ENCODE results near the gene VPS9D1. TPM values are rescaled to one million over a fixed set of nuclear protein-coding genes. Genes with fewer than 3 reads are reported as not detected.
A peak's percentile ranks its signal among the peaks of the same experiment; 100 is the strongest.

Gene VPS9D1
- total and polyA plus RNA-seq, 2 experiments from 2014 or later: 2.1 to 2.2 TPM

DNA sequence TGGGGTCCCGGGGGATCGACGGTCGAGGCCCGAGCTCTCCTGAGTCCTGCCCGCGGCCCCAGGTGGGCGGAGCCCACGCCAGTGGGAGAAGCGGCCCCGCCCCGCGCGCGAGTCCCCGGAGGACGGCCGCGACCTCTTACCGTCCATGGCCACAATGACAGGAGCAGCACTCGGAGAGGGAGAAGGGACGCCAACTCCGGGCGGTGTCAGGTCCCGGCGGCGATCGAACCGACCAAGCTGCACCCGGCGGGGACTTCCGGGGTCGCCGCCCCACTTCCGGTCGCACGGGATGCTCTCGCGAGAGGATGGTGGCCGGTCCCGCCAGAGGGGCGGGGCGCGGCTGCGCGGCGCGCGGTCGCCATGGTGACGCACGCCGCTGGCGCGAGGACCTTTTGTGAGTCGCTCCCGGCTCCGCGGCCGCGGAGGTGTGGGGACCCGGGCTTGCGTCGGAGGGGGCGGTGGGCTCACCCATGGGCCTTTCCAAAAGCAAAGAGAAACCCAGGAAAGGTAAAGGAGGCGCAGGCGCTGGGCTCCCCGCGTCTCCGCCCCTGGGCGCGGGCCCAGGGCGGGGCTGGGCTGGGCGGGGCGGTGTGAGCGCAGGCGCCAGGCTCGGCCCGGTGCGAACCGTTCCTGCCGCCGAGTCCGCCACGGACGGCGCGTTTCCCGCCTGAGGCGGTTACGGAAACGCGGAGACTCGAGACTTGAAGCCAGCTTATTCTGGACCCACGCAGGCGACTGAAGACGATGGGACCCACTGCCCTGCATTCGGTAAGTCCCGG lies 63.1 kb downstream of the VPS9D1 start, which contains the start of the genes CHMP1A and SPATA33:
Gene CHMP1A (minus strand): TSS at position 267 of the 779 bp plus-strand sequence. CDS start 120 bp downstream, at position 147.
Gene SPATA33 (plus strand): TSS at position 395 of the 779 bp plus-strand sequence. CDS start 76 bp downstream, at position 471.
- TF ChIP-seq EZH2 (IDR thresholded peaks at IDR 0.05; ENCODE audit: low read depth, unreplicated experiment) (no peak), ZNF331 (CRISPR knock-in tag; IDR thresholded peaks at IDR 0.05; ENCODE audit: low read depth) (no peak), STAT1 (IDR thresholded peaks at IDR 0.05; ENCODE audit: unreplicated experiment) (no peak), ZNF114 (CRISPR knock-in tag; IDR thresholded peaks at IDR 0.05) (no peak), POLR2AphosphoS5 (IDR thresholded peaks at IDR 0.05; ENCODE audit: low read depth) (peak; percentile 77), JUNB (IDR thresholded peaks at IDR 0.05; ENCODE audit: unreplicated experiment) (no peak), CREB1 (CRISPR knock-in tag; IDR thresholded peaks at IDR 0.05; ENCODE audit: low read depth) (peak; percentile 37; the same call in 1 of the 2 replicates), NANOG (IDR thresholded peaks at IDR 0.05; ENCODE audit: borderline replicate concordance) (no peak), EZH2phosphoT487 (IDR thresholded peaks at IDR 0.05; ENCODE audit: unreplicated experiment) (no peak)
- TF ChIP-seq, protein P1, sequence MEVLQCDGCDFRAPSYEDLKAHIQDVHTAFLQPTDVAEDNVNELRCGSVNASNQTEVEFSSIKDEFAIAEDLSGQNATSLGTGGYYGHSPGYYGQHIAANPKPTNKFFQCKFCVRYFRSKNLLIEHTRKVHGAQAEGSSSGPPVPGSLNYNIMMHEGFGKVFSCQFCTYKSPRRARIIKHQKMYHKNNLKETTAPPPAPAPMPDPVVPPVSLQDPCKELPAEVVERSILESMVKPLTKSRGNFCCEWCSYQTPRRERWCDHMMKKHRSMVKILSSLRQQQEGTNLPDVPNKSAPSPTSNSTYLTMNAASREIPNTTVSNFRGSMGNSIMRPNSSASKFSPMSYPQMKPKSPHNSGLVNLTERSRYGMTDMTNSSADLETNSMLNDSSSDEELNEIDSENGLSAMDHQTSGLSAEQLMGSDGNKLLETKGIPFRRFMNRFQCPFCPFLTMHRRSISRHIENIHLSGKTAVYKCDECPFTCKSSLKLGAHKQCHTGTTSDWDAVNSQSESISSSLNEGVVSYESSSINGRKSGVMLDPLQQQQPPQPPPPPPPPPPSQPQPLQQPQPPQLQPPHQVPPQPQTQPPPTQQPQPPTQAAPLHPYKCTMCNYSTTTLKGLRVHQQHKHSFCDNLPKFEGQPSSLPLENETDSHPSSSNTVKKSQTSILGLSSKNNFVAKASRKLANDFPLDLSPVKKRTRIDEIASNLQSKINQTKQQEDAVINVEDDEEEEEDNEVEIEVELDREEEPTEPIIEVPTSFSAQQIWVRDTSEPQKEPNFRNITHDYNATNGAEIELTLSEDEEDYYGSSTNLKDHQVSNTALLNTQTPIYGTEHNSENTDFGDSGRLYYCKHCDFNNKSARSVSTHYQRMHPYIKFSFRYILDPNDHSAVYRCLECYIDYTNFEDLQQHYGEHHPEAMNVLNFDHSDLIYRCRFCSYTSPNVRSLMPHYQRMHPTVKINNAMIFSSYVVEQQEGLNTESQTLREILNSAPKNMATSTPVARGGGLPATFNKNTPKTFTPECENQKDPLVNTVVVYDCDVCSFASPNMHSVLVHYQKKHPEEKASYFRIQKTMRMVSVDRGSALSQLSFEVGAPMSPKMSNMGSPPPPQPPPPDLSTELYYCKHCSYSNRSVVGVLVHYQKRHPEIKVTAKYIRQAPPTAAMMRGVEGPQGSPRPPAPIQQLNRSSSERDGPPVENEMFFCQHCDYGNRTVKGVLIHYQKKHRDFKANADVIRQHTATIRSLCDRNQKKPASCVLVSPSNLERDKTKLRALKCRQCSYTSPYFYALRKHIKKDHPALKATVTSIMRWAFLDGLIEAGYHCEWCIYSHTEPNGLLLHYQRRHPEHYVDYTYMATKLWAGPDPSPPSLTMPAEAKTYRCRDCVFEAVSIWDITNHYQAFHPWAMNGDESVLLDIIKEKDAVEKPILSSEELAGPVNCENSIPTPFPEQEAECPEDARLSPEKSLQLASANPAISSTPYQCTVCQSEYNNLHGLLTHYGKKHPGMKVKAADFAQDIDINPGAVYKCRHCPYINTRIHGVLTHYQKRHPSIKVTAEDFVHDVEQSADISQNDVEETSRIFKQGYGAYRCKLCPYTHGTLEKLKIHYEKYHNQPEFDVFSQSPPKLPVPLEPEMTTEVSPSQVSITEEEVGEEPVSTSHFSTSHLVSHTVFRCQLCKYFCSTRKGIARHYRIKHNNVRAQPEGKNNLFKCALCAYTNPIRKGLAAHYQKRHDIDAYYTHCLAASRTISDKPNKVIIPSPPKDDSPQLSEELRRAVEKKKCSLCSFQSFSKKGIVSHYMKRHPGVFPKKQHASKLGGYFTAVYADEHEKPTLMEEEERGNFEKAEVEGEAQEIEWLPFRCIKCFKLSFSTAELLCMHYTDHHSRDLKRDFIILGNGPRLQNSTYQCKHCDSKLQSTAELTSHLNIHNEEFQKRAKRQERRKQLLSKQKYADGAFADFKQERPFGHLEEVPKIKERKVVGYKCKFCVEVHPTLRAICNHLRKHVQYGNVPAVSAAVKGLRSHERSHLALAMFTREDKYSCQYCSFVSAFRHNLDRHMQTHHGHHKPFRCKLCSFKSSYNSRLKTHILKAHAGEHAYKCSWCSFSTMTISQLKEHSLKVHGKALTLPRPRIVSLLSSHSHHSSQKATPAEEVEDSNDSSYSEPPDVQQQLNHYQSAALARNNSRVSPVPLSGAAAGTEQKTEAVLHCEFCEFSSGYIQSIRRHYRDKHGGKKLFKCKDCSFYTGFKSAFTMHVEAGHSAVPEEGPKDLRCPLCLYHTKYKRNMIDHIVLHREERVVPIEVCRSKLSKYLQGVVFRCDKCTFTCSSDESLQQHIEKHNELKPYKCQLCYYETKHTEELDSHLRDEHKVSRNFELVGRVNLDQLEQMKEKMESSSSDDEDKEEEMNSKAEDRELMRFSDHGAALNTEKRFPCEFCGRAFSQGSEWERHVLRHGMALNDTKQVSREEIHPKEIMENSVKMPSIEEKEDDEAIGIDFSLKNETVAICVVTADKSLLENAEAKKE (CRISPR knock-in tag; IDR thresholded peaks at IDR 0.05): no peak
- TF ChIP-seq, protein P2, sequence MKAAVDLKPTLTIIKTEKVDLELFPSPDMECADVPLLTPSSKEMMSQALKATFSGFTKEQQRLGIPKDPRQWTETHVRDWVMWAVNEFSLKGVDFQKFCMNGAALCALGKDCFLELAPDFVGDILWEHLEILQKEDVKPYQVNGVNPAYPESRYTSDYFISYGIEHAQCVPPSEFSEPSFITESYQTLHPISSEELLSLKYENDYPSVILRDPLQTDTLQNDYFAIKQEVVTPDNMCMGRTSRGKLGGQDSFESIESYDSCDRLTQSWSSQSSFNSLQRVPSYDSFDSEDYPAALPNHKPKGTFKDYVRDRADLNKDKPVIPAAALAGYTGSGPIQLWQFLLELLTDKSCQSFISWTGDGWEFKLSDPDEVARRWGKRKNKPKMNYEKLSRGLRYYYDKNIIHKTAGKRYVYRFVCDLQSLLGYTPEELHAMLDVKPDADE (IDR thresholded peaks at IDR 0.05): 0 out of 2 replicates have a peak, but pooled peaks have one; percentile 10
- TF ChIP-seq, protein P3, sequence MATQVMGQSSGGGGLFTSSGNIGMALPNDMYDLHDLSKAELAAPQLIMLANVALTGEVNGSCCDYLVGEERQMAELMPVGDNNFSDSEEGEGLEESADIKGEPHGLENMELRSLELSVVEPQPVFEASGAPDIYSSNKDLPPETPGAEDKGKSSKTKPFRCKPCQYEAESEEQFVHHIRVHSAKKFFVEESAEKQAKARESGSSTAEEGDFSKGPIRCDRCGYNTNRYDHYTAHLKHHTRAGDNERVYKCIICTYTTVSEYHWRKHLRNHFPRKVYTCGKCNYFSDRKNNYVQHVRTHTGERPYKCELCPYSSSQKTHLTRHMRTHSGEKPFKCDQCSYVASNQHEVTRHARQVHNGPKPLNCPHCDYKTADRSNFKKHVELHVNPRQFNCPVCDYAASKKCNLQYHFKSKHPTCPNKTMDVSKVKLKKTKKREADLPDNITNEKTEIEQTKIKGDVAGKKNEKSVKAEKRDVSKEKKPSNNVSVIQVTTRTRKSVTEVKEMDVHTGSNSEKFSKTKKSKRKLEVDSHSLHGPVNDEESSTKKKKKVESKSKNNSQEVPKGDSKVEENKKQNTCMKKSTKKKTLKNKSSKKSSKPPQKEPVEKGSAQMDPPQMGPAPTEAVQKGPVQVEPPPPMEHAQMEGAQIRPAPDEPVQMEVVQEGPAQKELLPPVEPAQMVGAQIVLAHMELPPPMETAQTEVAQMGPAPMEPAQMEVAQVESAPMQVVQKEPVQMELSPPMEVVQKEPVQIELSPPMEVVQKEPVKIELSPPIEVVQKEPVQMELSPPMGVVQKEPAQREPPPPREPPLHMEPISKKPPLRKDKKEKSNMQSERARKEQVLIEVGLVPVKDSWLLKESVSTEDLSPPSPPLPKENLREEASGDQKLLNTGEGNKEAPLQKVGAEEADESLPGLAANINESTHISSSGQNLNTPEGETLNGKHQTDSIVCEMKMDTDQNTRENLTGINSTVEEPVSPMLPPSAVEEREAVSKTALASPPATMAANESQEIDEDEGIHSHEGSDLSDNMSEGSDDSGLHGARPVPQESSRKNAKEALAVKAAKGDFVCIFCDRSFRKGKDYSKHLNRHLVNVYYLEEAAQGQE (IDR thresholded peaks at IDR 0.05; ENCODE audit: unreplicated experiment): no peak
- TF ChIP-seq, protein P4, sequence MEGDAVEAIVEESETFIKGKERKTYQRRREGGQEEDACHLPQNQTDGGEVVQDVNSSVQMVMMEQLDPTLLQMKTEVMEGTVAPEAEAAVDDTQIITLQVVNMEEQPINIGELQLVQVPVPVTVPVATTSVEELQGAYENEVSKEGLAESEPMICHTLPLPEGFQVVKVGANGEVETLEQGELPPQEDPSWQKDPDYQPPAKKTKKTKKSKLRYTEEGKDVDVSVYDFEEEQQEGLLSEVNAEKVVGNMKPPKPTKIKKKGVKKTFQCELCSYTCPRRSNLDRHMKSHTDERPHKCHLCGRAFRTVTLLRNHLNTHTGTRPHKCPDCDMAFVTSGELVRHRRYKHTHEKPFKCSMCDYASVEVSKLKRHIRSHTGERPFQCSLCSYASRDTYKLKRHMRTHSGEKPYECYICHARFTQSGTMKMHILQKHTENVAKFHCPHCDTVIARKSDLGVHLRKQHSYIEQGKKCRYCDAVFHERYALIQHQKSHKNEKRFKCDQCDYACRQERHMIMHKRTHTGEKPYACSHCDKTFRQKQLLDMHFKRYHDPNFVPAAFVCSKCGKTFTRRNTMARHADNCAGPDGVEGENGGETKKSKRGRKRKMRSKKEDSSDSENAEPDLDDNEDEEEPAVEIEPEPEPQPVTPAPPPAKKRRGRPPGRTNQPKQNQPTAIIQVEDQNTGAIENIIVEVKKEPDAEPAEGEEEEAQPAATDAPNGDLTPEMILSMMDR (conservative IDR thresholded peaks at IDR 0.05; ENCODE audit: low read depth in 2 of 2): no peak
- no peaks in the 10 kb centered on the region for H3K27me3 ChIP-seq (ENCODE audit: insufficient read depth)
- H3K36me3 ChIP-seq (ENCODE audit: insufficient read depth): peaks cover 12% of the 10 kb centered on the region
- peak within 1 kb of the TSS; percentile 95 for H3K4me3 ChIP-seq
- H3K79me2 ChIP-seq (replicated peaks; ENCODE audit: insufficient read depth): peaks cover 49% of the 10 kb centered on the region
- peaks cover 4% of the 10 kb centered on the region; the same call in 1 of the 2 replicates for H4K20me1 ChIP-seq (replicated peaks; ENCODE audit: insufficient read depth)
- DNase-seq (ENCODE audit: low spot score) (peak; percentile 91), ATAC-seq (peak; percentile 91)
- Mint-ChIP-seq H3K36me3 (ENCODE audit: low read depth) (peaks cover 41% of the 10 kb centered on the region), H3K4me3 (peak within 1 kb of the TSS; percentile 90), H3K27ac (peak within 1 kb of the TSS; percentile 77), H3K27me3 (ENCODE audit: insufficient read depth, low read depth, poor library complexity) (peaks cover 6% of the 10 kb centered on the region), H3K4me1 (peaks cover 8% of the 10 kb centered on the region), H3K9me3 (no peaks in the 10 kb centered on the region)
- H3K9me2 ChIP-seq (ENCODE audit: insufficient read depth): no peaks in the 10 kb centered on the region
- H3F3A ChIP-seq (replicated peaks; ENCODE audit: low read depth): no peaks in the 10 kb centered on the region
- peaks cover 7% of the 10 kb centered on the region; the same call in 1 of the 2 replicates for H3K4me1 ChIP-seq (ENCODE audit: insufficient read depth)
- no peak within 1 kb of the TSS for H3K27ac ChIP-seq (ENCODE audit: low read depth)
- peak within 1 kb of the TSS; percentile 98 for H3K4me2 ChIP-seq
- peak within 1 kb of the TSS; percentile 98 for H2AFZ ChIP-seq

All from GM23338 (cell line).